SK-N-SH treated with all-trans-retinoic acid at 6 μM for 48 hours (cell line): ENCODE data around the gene SH3D19.

Experiments used
- ARNTL ChIP-seq: fragments of 450-650 bp; formaldehyde crosslinking; IDR thresholded peaks from 2 replicates; pipeline ENCODE4 v1.5.0; 2020; ENCODE audit warnings: low read depth, mild to moderate bottlenecking, moderate library complexity, borderline replicate concordance
- BACH2 ChIP-seq: fragments of 250-450 bp; sonication (Bioruptor Pico); IDR thresholded peaks from 2 replicates; pipeline ENCODE4 v1.9.0; 2021; ENCODE audit warnings: mild to moderate bottlenecking, borderline replicate concordance
- CSDC2 ChIP-seq: fragments of 250-450 bp; sonication (Bioruptor Pico); IDR thresholded peaks from 2 replicates; pipeline ENCODE4 v1.5.0; 2020; ENCODE audit warnings: mild to moderate bottlenecking, moderate library complexity
- GLIS3 ChIP-seq: fragments of 250-450 bp; sonication (Bioruptor Pico); IDR thresholded peaks from 2 replicates; pipeline ENCODE4 v1.5.0; 2020; ENCODE audit warnings: mild to moderate bottlenecking, moderate library complexity
- ISL1 ChIP-seq: fragments of 250-450 bp; sonication (Bioruptor Pico); IDR thresholded peaks from 2 replicates; pipeline ENCODE4 v2.1.2; 2022; ENCODE audit warnings: mild to moderate bottlenecking, moderate library complexity
- POU6F1 ChIP-seq: fragments of 250-450 bp; sonication (Bioruptor Pico); IDR thresholded peaks from 2 replicates; pipeline ENCODE4 v1.8.0; 2021; ENCODE audit warnings: low read depth, mild to moderate bottlenecking, moderate library complexity, borderline replicate concordance
- RARB ChIP-seq: fragments of 250-450 bp; sonication (Bioruptor Pico); IDR thresholded peaks from 2 replicates; pipeline ENCODE4 v1.8.0; 2021; ENCODE audit warnings: mild to moderate bottlenecking, moderate library complexity
- SNAI2 ChIP-seq: fragments of 250-450 bp; sonication (Bioruptor Pico); IDR thresholded peaks from 2 replicates; pipeline ENCODE4 v1.5.0; 2020; ENCODE audit warnings: mild to moderate bottlenecking, moderate library complexity
- ZFP3 ChIP-seq: fragments of 250-450 bp; sonication (Bioruptor Pico); IDR thresholded peaks from 2 replicates; pipeline ENCODE4 v1.5.0; 2020; ENCODE audit warnings: mild to moderate bottlenecking, moderate library complexity
- ZFP30 ChIP-seq: fragments of 450-650 bp; formaldehyde crosslinking; IDR thresholded peaks from 2 replicates; pipeline ENCODE4 v1.5.0; 2022; ENCODE audit warnings: mild to moderate bottlenecking, moderate library complexity
- ZNF70 ChIP-seq: fragments of 450-650 bp; formaldehyde crosslinking; IDR thresholded peaks from 2 replicates; pipeline ENCODE4 v1.5.0; 2020; ENCODE audit warnings: mild to moderate bottlenecking, moderate library complexity
- TF ChIP-seq, protein P1 (sequence below): fragments of 250-450 bp; sonication (Bioruptor Pico); IDR thresholded peaks from 2 replicates; pipeline ENCODE4 v1.5.1; 2020; ENCODE audit warnings: low read depth, mild to moderate bottlenecking, moderate library complexity
- TF ChIP-seq, protein P2 (sequence below): fragments of 250-450 bp; sonication (Bioruptor Pico); IDR thresholded peaks from 2 replicates; pipeline ENCODE4 v1.8.0; 2020; ENCODE audit warnings: mild to moderate bottlenecking, moderate library complexity, borderline replicate concordance

- TF ChIP-seq, protein P1, sequence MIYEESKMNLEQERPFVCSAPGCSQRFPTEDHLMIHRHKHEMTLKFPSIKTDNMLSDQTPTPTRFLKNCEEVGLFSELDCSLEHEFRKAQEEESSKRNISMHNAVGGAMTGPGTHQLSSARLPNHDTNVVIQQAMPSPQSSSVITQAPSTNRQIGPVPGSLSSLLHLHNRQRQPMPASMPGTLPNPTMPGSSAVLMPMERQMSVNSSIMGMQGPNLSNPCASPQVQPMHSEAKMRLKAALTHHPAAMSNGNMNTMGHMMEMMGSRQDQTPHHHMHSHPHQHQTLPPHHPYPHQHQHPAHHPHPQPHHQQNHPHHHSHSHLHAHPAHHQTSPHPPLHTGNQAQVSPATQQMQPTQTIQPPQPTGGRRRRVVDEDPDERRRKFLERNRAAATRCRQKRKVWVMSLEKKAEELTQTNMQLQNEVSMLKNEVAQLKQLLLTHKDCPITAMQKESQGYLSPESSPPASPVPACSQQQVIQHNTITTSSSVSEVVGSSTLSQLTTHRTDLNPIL (CRISPR knock-in tag): no peak
- no peak for TF ChIP-seq BACH2
- TF ChIP-seq ISL1 (CRISPR knock-in tag): no peak
- TF ChIP-seq GLIS3 (CRISPR knock-in tag): no peak
- TF ChIP-seq, protein P2, sequence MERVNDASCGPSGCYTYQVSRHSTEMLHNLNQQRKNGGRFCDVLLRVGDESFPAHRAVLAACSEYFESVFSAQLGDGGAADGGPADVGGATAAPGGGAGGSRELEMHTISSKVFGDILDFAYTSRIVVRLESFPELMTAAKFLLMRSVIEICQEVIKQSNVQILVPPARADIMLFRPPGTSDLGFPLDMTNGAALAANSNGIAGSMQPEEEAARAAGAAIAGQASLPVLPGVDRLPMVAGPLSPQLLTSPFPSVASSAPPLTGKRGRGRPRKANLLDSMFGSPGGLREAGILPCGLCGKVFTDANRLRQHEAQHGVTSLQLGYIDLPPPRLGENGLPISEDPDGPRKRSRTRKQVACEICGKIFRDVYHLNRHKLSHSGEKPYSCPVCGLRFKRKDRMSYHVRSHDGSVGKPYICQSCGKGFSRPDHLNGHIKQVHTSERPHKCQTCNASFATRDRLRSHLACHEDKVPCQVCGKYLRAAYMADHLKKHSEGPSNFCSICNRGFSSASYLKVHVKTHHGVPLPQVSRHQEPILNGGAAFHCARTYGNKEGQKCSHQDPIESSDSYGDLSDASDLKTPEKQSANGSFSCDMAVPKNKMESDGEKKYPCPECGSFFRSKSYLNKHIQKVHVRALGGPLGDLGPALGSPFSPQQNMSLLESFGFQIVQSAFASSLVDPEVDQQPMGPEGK: no peak
- no peak for TF ChIP-seq SNAI2 (CRISPR knock-in tag)
- no peak for TF ChIP-seq CSDC2 (CRISPR knock-in tag)
- no peak for TF ChIP-seq RARB
- no peak for TF ChIP-seq ARNTL (CRISPR knock-in tag)
- TF ChIP-seq ZNF70: no peak
- no peak for TF ChIP-seq ZFP3 (CRISPR knock-in tag)
- TF ChIP-seq ZFP30 (CRISPR knock-in tag): no peak
- TF ChIP-seq POU6F1: no peak
Observed at GRCh38 chr4:151319490-151319889, 5.9 kb downstream of the SH3D19 start.
